Activated CD8-positive, alpha-beta memory T cell treated with anti-CD3 and anti-CD28 coated beads, Interleukin-2, amount 50 U/mL, for 24 hours (primary cell): ENCODE results near the gene METTL22.

Experiments
- DNase-seq: peaks from one replicate; pipeline ENCODE4 v3.0.0-alpha.2; 2020; ENCODE audit errors: extremely low read depth

METTL22 gene

GRCh38 chr16:8621572-8622314 lies at the start of gene METTL22:
Gene METTL22 (plus strand): TSS chr16:8621698. CDS start chr16:8625666, 3,968 bp downstream.
- DNase-seq, result peak; percentile 75

GRCh38 chr16:8572063-8572918 lies 49.2 kb upstream of the METTL22 start:
- DNase-seq, result no peak

- DNase-seq, result no peak
Measured at GRCh38 chr16:8572919-8573724, 48.4 kb upstream of the METTL22 start.

- DNase-seq, result no peak
Measured at GRCh38 chr16:8575399-8575798, 46.1 kb upstream of the METTL22 start.

- no peak for DNase-seq
Measured at GRCh38 chr16:8576141-8577004, 45.1 kb upstream of the METTL22 start.

- DNase-seq, result no peak
Measured at GRCh38 chr16:8577678-8578304, 43.7 kb upstream of the METTL22 start.

GRCh38 chr16:8579559-8579958 lies 41.9 kb upstream of the METTL22 start:
- DNase-seq, result no peak

GRCh38 chr16:8581831-8582580 lies 39.5 kb upstream of the METTL22 start:
- no peak for DNase-seq

- DNase-seq, result no peak
Measured at GRCh38 chr16:8583199-8583598, 38.3 kb upstream of the METTL22 start.

- DNase-seq, result no peak
Measured at GRCh38 chr16:8583732-8584131, 37.8 kb upstream of the METTL22 start.

- DNase-seq, result no peak
Measured at GRCh38 chr16:8585041-8585440, 36.5 kb upstream of the METTL22 start.

- no peak for DNase-seq
Measured at GRCh38 chr16:8585857-8586256, 35.6 kb upstream of the METTL22 start.

GRCh38 chr16:8587065-8587464 lies 34.4 kb upstream of the METTL22 start:
- no peak for DNase-seq

- no peak for DNase-seq
Measured at GRCh38 chr16:8588682-8589056, 32.8 kb upstream of the METTL22 start.

GRCh38 chr16:8589057-8589899 lies 32.2 kb upstream of the METTL22 start:
- no peak for DNase-seq

- no peak for DNase-seq
Measured at GRCh38 chr16:8589900-8590688, 31.4 kb upstream of the METTL22 start, which contains the start of gene TMEM114. Gene TMEM114 (minus strand): TSS chr16:8590511. CDS start chr16:8589838, 673 bp downstream.

GRCh38 chr16:8590811-8591210 lies 30.7 kb upstream of the METTL22 start:
- DNase-seq, result no peak

- no peak for DNase-seq
Measured at GRCh38 chr16:8591451-8591850, 30.0 kb upstream of the METTL22 start.
